GM15510 (cell line): Measurements from ENCODE around the gene CCNI2.

Experiments used
- POLR2A ChIP-seq: IDR thresholded peaks from 3 replicates; pipeline ENCODE4 v1.6.1; 2011; ENCODE audit warnings: borderline replicate concordance; ENCODE audit not compliant: insufficient read length; ENCODE audit errors: extremely low read depth

CCNI2 gene

GRCh38 chr5:132742158-132742557, 5.1 kb upstream of the CCNI2 start:
- TF ChIP-seq POLR2A = no peak

GRCh38 chr5:132742626-132743025, 4.6 kb upstream of the CCNI2 start:
- no peak for TF ChIP-seq POLR2A

- no peak for TF ChIP-seq POLR2A
Observed at GRCh38 chr5:132744659-132745058, 2.6 kb upstream of the CCNI2 start.

- no peak for TF ChIP-seq POLR2A
Observed at GRCh38 chr5:132746592-132746953, 653 bp upstream of the CCNI2 start.

GRCh38 chr5:132747616-132748440, 602 bp downstream of the CCNI2 start:
- TF ChIP-seq POLR2A = no peak

- TF ChIP-seq POLR2A = no peak
Observed at GRCh38 chr5:132748522-132749000, 1.3 kb downstream of the CCNI2 start.

GRCh38 chr5:132749506-132749905, 2.3 kb downstream of the CCNI2 start:
- no peak for TF ChIP-seq POLR2A

GRCh38 chr5:132750471-132751230, 3.4 kb downstream of the CCNI2 start:
- no peak for TF ChIP-seq POLR2A

GRCh38 chr5:132751444-132751843, 4.2 kb downstream of the CCNI2 start:
- TF ChIP-seq POLR2A = no peak

GRCh38 chr5:132751971-132752580, 4.8 kb downstream of the CCNI2 start:
- TF ChIP-seq POLR2A = no peak

- TF ChIP-seq POLR2A = no peak
Observed at GRCh38 chr5:132752581-132753125, 5.4 kb downstream of the CCNI2 start.

GRCh38 chr5:132753135-132753987, 6.1 kb downstream of the CCNI2 start:
- no peak for TF ChIP-seq POLR2A

- TF ChIP-seq POLR2A = no peak
Observed at GRCh38 chr5:132754111-132754510, 6.9 kb downstream of the CCNI2 start.

GRCh38 chr5:132754947-132755346, 7.7 kb downstream of the CCNI2 start:
- no peak for TF ChIP-seq POLR2A
